NT2/D1 (cell line): ENCODE results near the gene SRP14.

Experiments used
- YY1 ChIP-seq: IDR thresholded peaks from 2 replicates; pipeline ENCODE4 v1.6.1; 2011; ENCODE audit not compliant: insufficient read length, insufficient read depth
- ZNF274 ChIP-seq: IDR thresholded peaks from 2 replicates; pipeline ENCODE4 v1.6.1; 2011; ENCODE audit warnings: mild to moderate bottlenecking, low read depth, low read length

DNA sequence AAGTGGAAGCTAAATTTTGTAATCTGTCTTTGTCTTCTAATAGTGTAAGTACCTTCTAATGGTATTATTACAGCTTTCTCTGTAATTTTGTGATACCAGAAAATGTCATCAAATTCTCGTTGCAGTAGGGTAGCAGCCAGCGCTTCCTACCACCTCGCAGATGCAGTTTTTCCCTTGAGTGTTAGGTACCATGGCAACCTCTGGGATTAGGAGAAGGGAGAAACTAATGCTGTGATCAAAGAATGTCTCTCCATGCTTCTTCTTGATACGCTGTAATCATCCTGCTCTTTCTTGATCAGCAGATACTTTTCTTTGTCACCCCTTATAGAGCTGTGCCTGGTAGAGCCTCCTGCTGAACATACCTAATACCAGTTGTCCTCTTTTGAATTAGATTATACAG, 27.7 kb downstream of the SRP14 start:
- TF ChIP-seq YY1 = no peak
- TF ChIP-seq ZNF274 = no peak
